ENCODE data around the gene CNOT2.

CNOT2 gene

DNA sequence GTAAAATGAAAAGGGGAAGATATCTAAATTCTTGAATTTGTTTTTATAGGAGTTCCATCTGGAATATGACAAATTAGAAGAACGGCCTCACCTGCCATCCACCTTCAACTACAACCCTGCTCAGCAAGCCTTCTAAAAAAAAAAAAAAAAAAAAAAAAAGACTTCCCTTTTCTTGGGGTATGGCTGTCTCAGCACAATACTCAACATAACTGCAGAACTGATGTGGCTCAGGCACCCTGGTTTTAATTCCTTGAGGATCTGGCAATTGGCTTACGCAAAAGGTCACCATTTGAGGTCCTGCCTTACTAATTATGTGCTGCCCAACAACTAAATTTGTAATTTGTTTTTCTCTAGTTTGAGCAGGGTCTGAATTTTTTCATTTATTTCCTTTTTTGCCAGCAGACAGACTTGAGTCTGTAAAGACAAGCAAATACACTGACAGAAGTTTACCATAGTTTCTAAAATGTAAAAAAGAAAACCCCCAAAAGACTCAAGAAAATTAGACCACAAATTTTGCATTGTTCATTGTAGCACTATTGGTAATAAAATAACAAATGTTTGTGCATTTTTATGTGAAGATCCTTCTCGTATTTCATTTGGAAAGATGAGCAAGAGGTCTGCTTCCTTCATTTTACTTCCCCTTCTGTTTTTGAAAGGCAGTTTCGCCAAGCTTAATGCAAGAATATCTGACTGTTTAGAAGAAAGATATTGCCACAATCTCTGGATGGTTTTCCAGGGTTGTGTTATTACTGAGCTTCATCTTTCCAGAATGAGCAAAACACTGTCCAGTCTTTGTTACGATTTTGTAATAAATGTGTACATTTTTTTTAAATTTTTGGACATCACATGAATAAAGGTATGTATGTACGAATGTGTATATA lies 110.8 kb downstream of the CNOT2 start:
- no peak overlapping the region for H3K27ac ChIP-seq
- H3K36me3 ChIP-seq: peaks cover 7 to 17% (median 13%) of the 10 kb centered on the region in 3 donors
- intact Hi-C loops (cut with DNase I; ENCODE audit: low total_unique reads): no loop called here
- no peaks in the 10 kb centered on the region for H3K27me3 ChIP-seq
- no peaks in the 10 kb centered on the region for H3K9me3 ChIP-seq
- TF ChIP-seq, protein P1, sequence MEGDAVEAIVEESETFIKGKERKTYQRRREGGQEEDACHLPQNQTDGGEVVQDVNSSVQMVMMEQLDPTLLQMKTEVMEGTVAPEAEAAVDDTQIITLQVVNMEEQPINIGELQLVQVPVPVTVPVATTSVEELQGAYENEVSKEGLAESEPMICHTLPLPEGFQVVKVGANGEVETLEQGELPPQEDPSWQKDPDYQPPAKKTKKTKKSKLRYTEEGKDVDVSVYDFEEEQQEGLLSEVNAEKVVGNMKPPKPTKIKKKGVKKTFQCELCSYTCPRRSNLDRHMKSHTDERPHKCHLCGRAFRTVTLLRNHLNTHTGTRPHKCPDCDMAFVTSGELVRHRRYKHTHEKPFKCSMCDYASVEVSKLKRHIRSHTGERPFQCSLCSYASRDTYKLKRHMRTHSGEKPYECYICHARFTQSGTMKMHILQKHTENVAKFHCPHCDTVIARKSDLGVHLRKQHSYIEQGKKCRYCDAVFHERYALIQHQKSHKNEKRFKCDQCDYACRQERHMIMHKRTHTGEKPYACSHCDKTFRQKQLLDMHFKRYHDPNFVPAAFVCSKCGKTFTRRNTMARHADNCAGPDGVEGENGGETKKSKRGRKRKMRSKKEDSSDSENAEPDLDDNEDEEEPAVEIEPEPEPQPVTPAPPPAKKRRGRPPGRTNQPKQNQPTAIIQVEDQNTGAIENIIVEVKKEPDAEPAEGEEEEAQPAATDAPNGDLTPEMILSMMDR (IDR thresholded peaks at IDR 0.05): no peak
- no peaks in the 10 kb centered on the region for H3K4me1 ChIP-seq
- no peak overlapping the region for H3K4me3 ChIP-seq
- no peak for DNase-seq

GRCh38 chr12:70354787-70355186 lies 111.6 kb downstream of the CNOT2 start:
- intact Hi-C loops (cut with DNase I; ENCODE audit: low total_unique reads): no loop called here
- Histone ChIP-seq H3K4me3 (no peak overlapping the region), H3K4me1 (no peaks in the 10 kb centered on the region), H3K9me3 (no peaks in the 10 kb centered on the region), H3K27me3 (no peaks in the 10 kb centered on the region), H3K36me3 (peaks cover 7 to 17% (median 13%) of the 10 kb centered on the region in 3 donors), H3K27ac (no peak overlapping the region)
- DNase-seq: no peak
- TF ChIP-seq, protein P1 (IDR thresholded peaks at IDR 0.05): no peak

GRCh38 chr12:70355972-70356371 lies 112.7 kb downstream of the CNOT2 start:
- DNase-seq: no peak
- H3K27ac ChIP-seq: no peak overlapping the region
- no peaks in the 10 kb centered on the region for H3K9me3 ChIP-seq
- TF ChIP-seq, protein P1 (IDR thresholded peaks at IDR 0.05): no peak
- peaks cover 7 to 17% (median 13%) of the 10 kb centered on the region in 3 donors for H3K36me3 ChIP-seq
- H3K27me3 ChIP-seq: no peaks in the 10 kb centered on the region
- intact Hi-C loops (cut with DNase I; ENCODE audit: low total_unique reads): no loop called here
- H3K4me1 ChIP-seq: no peaks in the 10 kb centered on the region
- no peak overlapping the region for H3K4me3 ChIP-seq

DNA sequence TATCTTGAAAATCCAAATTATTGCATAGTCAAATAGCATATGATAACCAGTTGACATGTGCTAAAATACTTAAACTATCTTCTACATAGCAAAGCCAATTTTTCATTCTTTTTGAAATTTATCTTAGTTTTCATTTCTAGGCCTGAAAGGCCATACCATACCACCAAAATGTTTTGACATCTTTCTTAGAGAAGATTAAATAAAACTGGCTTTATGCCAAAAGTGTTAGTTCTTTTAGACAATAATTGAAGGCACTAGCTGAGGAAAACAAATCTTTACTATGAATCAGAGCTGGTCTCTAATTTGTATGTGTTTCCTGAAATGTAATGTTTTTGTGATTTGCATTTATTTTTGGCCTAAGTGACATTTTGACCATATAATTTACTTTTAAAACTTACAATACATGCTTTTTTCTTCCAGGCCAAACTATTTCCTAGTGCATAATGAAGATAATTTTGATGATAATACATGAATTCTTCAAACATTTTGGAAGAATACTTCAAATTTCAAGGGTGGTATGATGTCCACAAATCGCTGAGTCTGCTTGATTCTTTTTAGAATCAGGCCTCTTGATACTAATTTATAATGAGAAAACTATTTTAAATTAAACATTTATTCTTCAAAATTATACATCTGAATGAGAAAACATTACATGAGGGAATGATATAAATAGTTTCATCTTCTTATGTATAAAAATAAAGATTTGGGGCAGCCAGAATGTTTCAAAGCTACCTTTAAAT lies 116.4 kb downstream of the CNOT2 start:
- Histone ChIP-seq H3K36me3 (peaks cover 0 to 8% (median 3%) of the 10 kb centered on the region in 3 donors), H3K27ac (no peak overlapping the region), H3K27me3 (no peaks in the 10 kb centered on the region), H3K4me3 (no peak overlapping the region), H3K4me1 (no peaks in the 10 kb centered on the region), H3K9me3 (no peaks in the 10 kb centered on the region)
- DNase-seq: no peak
- intact Hi-C loops (cut with DNase I; ENCODE audit: low total_unique reads): loop anchor here (10.0 kb wide), 1 partner anchor 455 kb away; no protein-coding TSS in a partner anchor
- TF ChIP-seq, protein P1 (IDR thresholded peaks at IDR 0.05): no peak

GRCh38 chr12:70360218-70360617 lies 117.0 kb downstream of the CNOT2 start:
- no peak overlapping the region for H3K4me3 ChIP-seq
- H3K36me3 ChIP-seq: peaks cover 0 to 2% (median 0%) of the 10 kb centered on the region in 3 donors
- peaks cover 0 to 4% (median 2%) of the 10 kb centered on the region in 4 donors for H3K4me1 ChIP-seq
- TF ChIP-seq, protein P1 (IDR thresholded peaks at IDR 0.05): no peak
- no peaks in the 10 kb centered on the region for H3K27me3 ChIP-seq
- no peaks in the 10 kb centered on the region for H3K9me3 ChIP-seq
- no peak overlapping the region for H3K27ac ChIP-seq
- intact Hi-C loops (cut with DNase I; ENCODE audit: low total_unique reads): loop anchor here (10.0 kb wide), 1 partner anchor 455 kb away; no protein-coding TSS in a partner anchor
- DNase-seq: no peak

Measured in tibial artery (tissue), 4 donors.